LNCAP (cell line): Measurements from ENCODE around the gene ADAD1.

Experiments used
- TF ChIP-seq, protein P1 (sequence below): fragments of 450-650 bp; IDR thresholded peaks from 2 replicates; pipeline ENCODE4 v1.5.1; 2017; ENCODE audit warnings: mild to moderate bottlenecking

Gene ADAD1

DNA sequence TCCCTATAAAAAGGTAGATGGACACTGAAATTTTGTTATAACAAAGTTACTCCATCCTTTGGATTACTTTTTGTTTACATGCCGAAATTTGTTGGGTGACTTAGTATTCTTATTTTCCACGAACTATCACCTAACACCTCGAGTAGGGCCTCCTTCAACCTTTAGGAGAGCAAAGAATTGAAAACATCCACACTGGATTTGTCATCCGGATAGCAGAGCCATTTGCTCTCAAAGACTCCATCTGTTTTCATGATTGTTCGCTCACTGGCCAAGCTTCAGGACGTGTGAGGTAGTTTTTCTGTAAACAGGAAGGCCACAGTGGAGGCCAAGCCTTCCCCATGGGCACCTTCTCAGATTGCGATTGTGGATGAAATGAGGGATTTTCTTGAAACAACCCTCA, at the start of gene ADAD1:
Gene ADAD1, plus strand, starts transcription at position 301 of the 400 bp plus-strand sequence. CDS start 1,059 bp downstream, outside the sequence.
- TF ChIP-seq, protein P1, sequence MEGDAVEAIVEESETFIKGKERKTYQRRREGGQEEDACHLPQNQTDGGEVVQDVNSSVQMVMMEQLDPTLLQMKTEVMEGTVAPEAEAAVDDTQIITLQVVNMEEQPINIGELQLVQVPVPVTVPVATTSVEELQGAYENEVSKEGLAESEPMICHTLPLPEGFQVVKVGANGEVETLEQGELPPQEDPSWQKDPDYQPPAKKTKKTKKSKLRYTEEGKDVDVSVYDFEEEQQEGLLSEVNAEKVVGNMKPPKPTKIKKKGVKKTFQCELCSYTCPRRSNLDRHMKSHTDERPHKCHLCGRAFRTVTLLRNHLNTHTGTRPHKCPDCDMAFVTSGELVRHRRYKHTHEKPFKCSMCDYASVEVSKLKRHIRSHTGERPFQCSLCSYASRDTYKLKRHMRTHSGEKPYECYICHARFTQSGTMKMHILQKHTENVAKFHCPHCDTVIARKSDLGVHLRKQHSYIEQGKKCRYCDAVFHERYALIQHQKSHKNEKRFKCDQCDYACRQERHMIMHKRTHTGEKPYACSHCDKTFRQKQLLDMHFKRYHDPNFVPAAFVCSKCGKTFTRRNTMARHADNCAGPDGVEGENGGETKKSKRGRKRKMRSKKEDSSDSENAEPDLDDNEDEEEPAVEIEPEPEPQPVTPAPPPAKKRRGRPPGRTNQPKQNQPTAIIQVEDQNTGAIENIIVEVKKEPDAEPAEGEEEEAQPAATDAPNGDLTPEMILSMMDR, result no peak

DNA sequence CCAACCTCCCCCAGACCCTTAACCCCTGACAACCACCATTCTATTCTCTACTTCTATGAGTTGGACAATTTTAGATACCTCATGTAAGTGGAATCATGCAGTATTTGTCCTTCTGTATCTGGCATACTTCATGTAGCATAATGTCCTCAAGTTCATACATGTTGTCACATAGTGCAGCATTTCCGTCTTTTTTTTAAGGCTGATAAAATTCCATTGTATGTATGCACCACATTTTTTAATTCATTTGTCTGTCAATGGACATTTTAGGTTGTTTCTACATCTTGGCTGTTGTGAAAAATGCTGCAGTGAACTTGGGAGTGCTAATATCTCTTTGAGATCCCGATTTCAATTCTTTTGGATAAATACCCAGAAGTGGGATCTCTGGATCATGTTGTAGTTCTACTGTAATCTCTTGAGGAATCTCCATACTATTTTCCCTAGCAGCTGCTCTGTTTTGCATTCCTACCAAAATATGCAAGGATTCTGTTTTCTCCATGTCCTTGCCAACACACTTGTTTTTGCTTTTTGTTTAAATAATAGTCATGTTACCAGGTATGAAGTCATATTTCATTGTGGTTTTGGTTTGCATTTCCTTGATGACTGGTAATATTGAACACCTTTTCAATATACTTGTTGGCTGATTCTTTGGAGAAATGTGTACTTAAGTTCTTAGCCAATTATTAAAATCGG, 48.8 kb upstream of the ADAD1 start:
- TF ChIP-seq, protein P1, result no peak

- TF ChIP-seq, protein P1, result no peak
These were observed 47.6 kb upstream of the ADAD1 start for GRCh38 chr4:122331195-122331594.

GRCh38 chr4:122334828-122335227, 44.0 kb upstream of the ADAD1 start:
- TF ChIP-seq, protein P1, result no peak

GRCh38 chr4:122341886-122342285, 36.9 kb upstream of the ADAD1 start:
- TF ChIP-seq, protein P1, result no peak

DNA sequence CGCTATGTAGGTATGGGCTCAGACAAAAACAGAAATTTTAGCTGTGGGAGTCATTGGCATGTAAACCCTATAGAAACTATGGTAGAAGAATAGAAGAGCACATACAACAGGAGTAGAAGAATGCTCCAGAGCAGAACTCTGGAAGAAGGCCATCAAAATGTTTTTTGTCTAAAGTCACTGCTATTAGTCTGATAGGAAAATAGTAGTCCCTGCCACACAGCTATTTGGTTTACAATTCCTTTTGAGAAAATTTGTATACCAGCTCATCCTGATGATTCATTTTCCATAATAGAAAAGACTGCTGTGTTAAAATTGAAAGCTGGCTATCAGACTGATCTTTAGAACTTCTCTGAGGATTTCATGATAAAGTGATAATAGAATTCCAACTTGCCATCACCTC, 32.8 kb upstream of the ADAD1 start:
- TF ChIP-seq, protein P1, result no peak

- TF ChIP-seq, protein P1, result no peak
These were observed 32.3 kb upstream of the ADAD1 start for GRCh38 chr4:122346503-122346902.
